Measurements from ENCODE around the gene CTNNAL1.
"Not testable (repeated sequence)": the region's sequence is repeated elsewhere in the genome, so short reads cannot be mapped to it uniquely, and the experiment has no call there.

CTNNAL1 gene

GRCh38 chr9:108928386-108928785 lies 84.9 kb downstream of the CTNNAL1 start:
- DNase-seq (ENCODE audit: low read depth in 2 of 2), result no peak

DNA sequence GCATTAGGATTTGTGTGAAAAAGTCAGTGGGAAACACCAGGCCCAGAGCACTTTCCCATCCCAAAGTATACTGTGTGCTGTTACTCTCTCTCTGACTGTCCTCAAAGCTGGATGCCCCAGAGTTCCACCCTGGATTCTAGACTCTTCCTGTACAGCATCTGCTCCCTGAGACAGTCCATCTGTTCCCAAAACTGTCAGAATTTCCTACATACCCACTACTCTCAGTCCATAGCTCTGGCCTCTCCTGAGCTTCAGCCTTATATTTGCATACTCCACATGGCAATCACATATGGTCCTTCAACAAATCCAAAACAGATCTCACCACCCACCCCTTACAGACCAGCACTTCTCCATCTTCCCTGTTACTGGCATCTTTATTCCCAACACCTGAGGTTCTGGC lies 88.8 kb downstream of the CTNNAL1 start:
- no peak for DNase-seq (ENCODE audit: low read depth in 2 of 2)

GRCh38 chr9:108921200-108921599 lies 92.1 kb downstream of the CTNNAL1 start:
- no peak for DNase-seq (ENCODE audit: low read depth in 2 of 2)

DNA sequence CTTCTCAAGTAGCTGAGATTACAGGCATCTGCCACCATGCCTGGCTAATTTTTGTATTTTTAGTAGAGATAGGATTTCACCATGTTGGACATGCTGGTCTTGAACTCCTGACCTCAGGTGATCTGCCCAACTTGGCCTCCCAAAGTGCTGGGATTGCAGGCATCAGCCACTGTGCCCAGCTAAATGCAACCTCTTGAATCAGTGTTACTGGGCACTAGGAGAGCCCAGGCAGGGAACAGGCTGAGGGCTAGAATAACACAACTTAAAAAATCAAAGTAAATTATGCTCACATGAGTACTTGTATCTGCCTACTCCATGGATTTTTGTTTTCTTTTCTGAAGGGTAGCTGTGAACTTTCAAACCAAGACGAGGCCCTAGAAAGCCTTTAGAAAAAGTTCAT lies 92.9 kb downstream of the CTNNAL1 start:
- not testable (repeated sequence) for DNase-seq (ENCODE audit: low read depth in 2 of 2)

GRCh38 chr9:108919517-108919916 lies 93.8 kb downstream of the CTNNAL1 start:
- no peak for DNase-seq (ENCODE audit: low read depth in 2 of 2)

DNA sequence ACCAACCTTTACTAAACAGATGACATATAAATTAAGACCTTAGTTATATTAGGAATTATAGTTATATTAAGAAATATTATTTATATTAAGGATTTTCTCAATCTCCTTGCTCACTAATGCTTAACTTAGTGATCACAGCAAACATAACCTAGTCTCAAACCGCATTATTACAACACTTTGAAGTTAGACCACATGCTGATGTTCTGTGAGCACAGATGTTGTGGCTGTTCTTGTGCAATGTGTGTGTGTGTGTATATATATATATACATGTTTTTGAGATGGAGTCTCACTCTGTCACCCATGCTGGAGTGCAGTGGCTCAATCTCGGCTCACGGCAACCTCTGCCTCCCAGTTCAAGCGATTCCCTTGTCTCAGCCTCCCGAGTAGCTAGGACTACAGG lies 99.9 kb downstream of the CTNNAL1 start:
- no peak for DNase-seq (ENCODE audit: low read depth in 2 of 2)

- DNase-seq (ENCODE audit: low read depth in 2 of 2), result no peak
Measured at GRCh38 chr9:108911820-108912219, 101.5 kb downstream of the CTNNAL1 start.

GRCh38 chr9:108910914-108911313 lies 102.4 kb downstream of the CTNNAL1 start:
- DNase-seq (ENCODE audit: low read depth in 2 of 2), result no peak

GRCh38 chr9:108910402-108910801 lies 102.9 kb downstream of the CTNNAL1 start:
- no peak for DNase-seq (ENCODE audit: low read depth in 2 of 2)

GRCh38 chr9:108905494-108905893 lies 107.8 kb downstream of the CTNNAL1 start:
- DNase-seq (ENCODE audit: low read depth in 2 of 2), result no peak

DNA sequence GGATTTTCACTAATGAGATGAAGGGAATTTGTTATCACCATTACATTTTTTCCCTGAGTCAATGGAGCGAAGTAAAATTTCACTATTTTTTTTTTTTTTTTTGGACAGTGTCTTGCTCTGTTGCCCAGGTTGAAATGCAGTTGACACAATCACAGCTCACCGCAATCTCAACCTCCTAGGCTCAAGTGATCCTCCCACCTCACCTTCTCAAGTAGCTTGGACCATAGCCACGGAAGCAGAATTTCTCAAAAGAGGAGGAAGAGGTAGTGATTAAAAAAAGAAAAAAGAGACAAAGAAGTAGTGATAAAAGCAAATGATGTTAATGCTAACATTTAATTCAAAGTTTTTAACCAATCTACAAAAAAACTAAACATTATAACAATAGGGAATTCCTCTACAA lies 109.1 kb downstream of the CTNNAL1 start:
- no peak for DNase-seq (ENCODE audit: low read depth in 2 of 2)

GRCh38 chr9:108903420-108904103 lies 109.7 kb downstream of the CTNNAL1 start:
- DNase-seq (ENCODE audit: low read depth in 2 of 2), result no peak

GRCh38 chr9:108900176-108900575 lies 113.1 kb downstream of the CTNNAL1 start:
- DNase-seq (ENCODE audit: low read depth in 2 of 2), result no peak

DNA sequence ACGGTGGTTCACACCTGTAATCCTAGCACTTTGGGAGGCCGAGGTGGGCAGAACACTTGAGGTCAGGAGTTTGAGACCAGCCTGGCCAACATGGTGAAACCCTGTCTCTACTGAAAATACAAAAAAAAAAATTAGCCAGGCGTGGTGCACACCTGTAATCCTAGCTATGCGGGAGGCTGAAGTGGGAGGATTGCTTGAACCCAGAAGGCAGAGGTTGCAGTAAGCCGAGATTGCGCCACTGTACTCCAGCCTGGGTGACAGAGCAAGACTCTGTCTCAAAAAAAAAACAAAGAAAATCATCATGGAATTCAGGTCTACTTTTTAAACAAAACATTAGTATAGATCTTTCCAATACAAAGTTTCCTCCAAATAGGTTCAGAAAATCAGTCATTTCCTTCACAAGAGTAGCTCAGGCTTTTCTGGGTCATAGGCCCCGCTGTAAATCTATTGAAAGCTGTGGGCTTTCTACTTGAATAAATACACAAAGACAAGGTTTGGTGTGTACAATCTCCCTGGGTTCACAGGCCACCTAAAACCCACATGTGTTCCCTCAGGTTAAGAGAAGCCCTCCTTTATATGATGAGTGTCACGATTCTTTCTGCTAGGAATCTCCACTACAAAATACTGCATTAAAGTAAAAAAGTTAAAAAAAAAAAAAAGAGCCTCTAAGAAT lies 114.1 kb downstream of the CTNNAL1 start:
- DNase-seq (ENCODE audit: low read depth in 2 of 2), result not testable (repeated sequence)

DNA sequence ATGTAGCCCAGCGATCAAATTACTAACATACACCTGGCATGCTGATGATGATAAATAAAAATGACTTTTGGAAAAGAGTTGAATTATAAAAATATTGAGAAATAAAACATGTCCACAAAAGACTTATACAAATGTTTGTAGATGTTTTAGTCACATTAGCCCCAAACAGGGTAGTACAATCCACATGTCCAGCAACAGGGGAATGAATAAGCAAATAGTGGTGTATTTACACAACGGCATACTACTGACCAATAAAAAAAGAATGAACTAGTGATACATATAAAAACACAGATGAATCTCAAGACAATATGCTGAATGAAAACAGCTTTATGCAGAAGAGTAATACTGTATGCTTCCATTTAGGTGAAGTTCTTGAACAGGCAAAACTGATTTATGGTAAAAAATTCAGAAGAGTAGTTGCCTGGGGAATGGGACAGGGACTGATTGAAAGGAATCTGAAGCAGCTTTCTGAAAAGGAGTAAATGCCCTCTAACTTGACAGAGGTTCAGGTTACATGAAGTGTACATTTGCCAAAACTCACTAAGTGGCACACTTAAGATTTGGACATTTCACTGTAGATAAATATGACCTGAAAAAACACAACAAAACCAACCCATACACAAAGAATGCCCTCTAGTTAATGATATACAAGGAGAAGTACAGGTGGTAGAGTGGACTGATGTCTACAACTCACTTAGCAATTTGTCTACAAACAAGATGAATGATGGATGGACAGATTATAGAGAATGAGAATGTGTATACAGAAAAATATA lies 115.8 kb downstream of the CTNNAL1 start:
- no peak for DNase-seq (ENCODE audit: low read depth in 2 of 2)

DNA sequence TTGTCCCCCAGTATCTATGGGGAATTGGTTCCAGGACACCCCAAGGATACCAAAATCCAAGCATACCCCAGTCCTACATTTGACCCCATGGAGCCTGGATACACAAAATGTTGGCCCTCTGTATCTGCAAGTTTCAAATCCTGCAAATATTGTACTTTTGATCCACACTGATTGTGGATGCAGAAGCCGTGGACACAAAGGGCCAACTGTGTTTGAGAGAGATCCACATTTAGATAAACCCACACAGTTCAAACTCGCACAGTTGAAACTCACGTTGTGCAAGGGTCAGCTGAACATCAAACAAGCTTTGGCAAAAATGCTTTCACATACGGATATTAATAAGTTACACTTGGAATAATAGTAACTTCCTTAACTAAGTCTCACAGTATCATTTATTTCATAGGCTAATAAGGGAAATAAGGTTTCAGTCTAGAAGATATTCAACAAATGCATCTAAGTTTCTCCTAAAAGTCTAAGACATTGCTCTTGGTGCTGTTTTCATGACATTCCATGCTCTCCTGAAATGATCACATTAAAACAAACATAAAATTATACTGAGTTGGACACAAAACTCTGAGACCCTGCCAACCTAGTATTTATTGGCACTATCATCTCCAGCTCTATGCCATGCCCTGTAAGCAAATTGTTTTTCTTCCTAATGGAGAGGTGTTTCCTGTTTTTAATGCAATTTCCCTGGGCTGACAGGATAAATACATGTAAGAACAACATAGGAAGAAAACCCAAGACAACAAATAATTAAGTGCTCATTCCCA lies 118.9 kb downstream of the CTNNAL1 start:
- DNase-seq (ENCODE audit: low read depth in 2 of 2), result no peak
